IMR-90 (cell line): ENCODE measurements around the gene ALOX15B. TPM values are rescaled to one million over a fixed set of nuclear protein-coding genes. Genes with fewer than 3 reads are reported as not detected.
A peak's percentile ranks its signal among the peaks of the same experiment; 100 is the strongest.

Source experiments
- ATAC-seq: fragments of 200-7000 bp; cut with Tn5 transposase; 2 replicates; pipeline ENCODE4 v1.9.1; 2020; ENCODE audit warnings: low read depth, mild to moderate bottlenecking, moderate library complexity
- BruUV-seq: library from RNA; stranded (reverse); fragments of 400-500 nt; replicated peaks from 2 replicates; lab custom pipeline; 2021; lab: Mats Ljungman, UMichigan
- CTCF ChIA-PET: fragments of 300-600 bp; formaldehyde crosslinking; extraction: SDS; loops from one replicate; lab custom pipeline; 2021; ENCODE audit warnings: antibody characterized with exemption; lab: Yijun Ruan, JAX
- POLR2A ChIA-PET: fragments of 300-600 bp; sonication (Branson Sonifier 250); formaldehyde crosslinking; loops from one replicate; lab custom pipeline; 2022; ENCODE audit warnings: antibody characterized with exemption; ENCODE audit not compliant: unreplicated experiment; lab: Charles Lee
- DNase-seq: peaks from one replicate; pipeline ENCODE4 v3.0.0; 2013
- H2AFZ ChIP-seq: replicated peaks from 2 replicates; pipeline ENCODE3; 2013; ENCODE audit warnings: low read length, mild to moderate bottlenecking; ENCODE audit not compliant: poor library complexity
- H2AK5ac ChIP-seq: 2 replicates; pipeline ENCODE4 v1.6.1; 2013; ENCODE audit warnings: low read depth, low read length, inconsistent platforms
- H2AK9ac ChIP-seq: replicated peaks from 2 replicates; pipeline ENCODE3; 2013; ENCODE audit warnings: mild to moderate bottlenecking, low read depth, low read length, moderate library complexity; ENCODE audit not compliant: poor library complexity
- H2BK120ac ChIP-seq: 2 replicates; pipeline ENCODE4 v1.6.1; 2013; ENCODE audit warnings: low read depth, low read length, inconsistent platforms
- H2BK15ac ChIP-seq: 3 replicates; pipeline ENCODE4 v1.6.1; 2013; ENCODE audit warnings: low read depth, low read length, inconsistent platforms
- H2BK20ac ChIP-seq: 2 replicates; pipeline ENCODE4 v1.6.1; 2013; ENCODE audit warnings: low read depth, mild to moderate bottlenecking, inconsistent platforms, low read length, moderate library complexity
- H2BK5ac ChIP-seq: 2 replicates; pipeline ENCODE4 v1.6.1; 2013; ENCODE audit warnings: mild to moderate bottlenecking, low read depth, low read length, inconsistent platforms; ENCODE audit not compliant: poor library complexity, severe bottlenecking
- H3K14ac ChIP-seq: replicated peaks from 2 replicates; pipeline ENCODE4 v1.6.1; 2013; ENCODE audit warnings: low read depth, low read length, inconsistent platforms
- H3K18ac ChIP-seq: 2 replicates; pipeline ENCODE4 v1.6.1; 2013; ENCODE audit warnings: low read depth, low read length, control low read depth
- H3K23ac ChIP-seq: 2 replicates; pipeline ENCODE4 v1.6.1; 2013; ENCODE audit warnings: low read depth, low read length, inconsistent platforms
- H3K27ac ChIP-seq: 2 replicates; pipeline ENCODE4 v1.5.1; 2013; ENCODE audit warnings: mild to moderate bottlenecking, control low read depth, low read length; ENCODE audit not compliant: insufficient read depth
- H3K27me3 ChIP-seq: 2 replicates; pipeline ENCODE4 v1.6.1; 2013; ENCODE audit warnings: low read length; ENCODE audit not compliant: control insufficient read depth, insufficient read depth
- H3K36me3 ChIP-seq: 2 replicates; pipeline ENCODE4 v1.6.1; 2013; ENCODE audit warnings: low read length, mixed read lengths; ENCODE audit not compliant: control insufficient read depth, insufficient read depth
- H3K4ac ChIP-seq: 2 replicates; pipeline ENCODE4 v1.6.1; 2013; ENCODE audit warnings: low read depth, low read length, inconsistent platforms
- H3K4me1 ChIP-seq: 2 replicates; pipeline ENCODE4 v1.6.1; 2013; ENCODE audit warnings: low read length, mixed read lengths; ENCODE audit not compliant: control insufficient read depth, insufficient read depth
- H3K4me2 ChIP-seq: 2 replicates; pipeline ENCODE4 v1.6.1; 2013; ENCODE audit warnings: low read depth, mild to moderate bottlenecking, control low read depth, low read length, moderate library complexity
- H3K4me3 ChIP-seq: 2 replicates; pipeline ENCODE4 v1.5.1; 2013; ENCODE audit warnings: low read depth, mild to moderate bottlenecking, control low read depth, low read length, moderate library complexity; ENCODE audit not compliant: insufficient read depth
- H3K56ac ChIP-seq: 2 replicates; pipeline ENCODE4 v1.6.1; 2013; ENCODE audit warnings: low read length, inconsistent platforms; ENCODE audit not compliant: insufficient read depth; ENCODE audit errors: extremely low read depth
- H3K79me1 ChIP-seq, 2 experiments: 2 replicates each; pipeline ENCODE4 v1.6.1; 2013; ENCODE audit warnings: low read length in 2 of 2, inconsistent platforms in 1 of 2, low read depth in 1 of 2
- H3K9ac ChIP-seq: 2 replicates; pipeline ENCODE4 v1.6.1; 2013; ENCODE audit warnings: low read depth, low read length, control low read depth
- H3K9me1 ChIP-seq: 2 replicates; pipeline ENCODE4 v1.6.1; 2013; ENCODE audit warnings: low read length, inconsistent platforms; ENCODE audit not compliant: insufficient read depth
- H3K9me3 ChIP-seq: 2 replicates; pipeline ENCODE4 v1.6.1; 2013; ENCODE audit warnings: low read length; ENCODE audit not compliant: control insufficient read depth, insufficient read depth
- H4K20me1 ChIP-seq: 2 replicates; pipeline ENCODE4 v1.6.1; 2013; ENCODE audit warnings: low read length, inconsistent platforms; ENCODE audit not compliant: insufficient read depth
- H4K5ac ChIP-seq: 2 replicates; pipeline ENCODE4 v1.6.1; 2013; ENCODE audit warnings: mild to moderate bottlenecking, low read depth, low read length, control low read depth
- H4K8ac ChIP-seq, 2 experiments: 2 replicates each; pipeline ENCODE4 v1.6.1; 2013; ENCODE audit warnings: low read depth in 2 of 2, low read length in 2 of 2, control low read depth in 1 of 2, inconsistent platforms in 1 of 2
- H4K91ac ChIP-seq: 2 replicates; pipeline ENCODE4 v1.6.1; 2013; ENCODE audit warnings: low read depth, low read length, inconsistent platforms; ENCODE audit not compliant: insufficient read depth
- CTCF ChIP-seq: conservative IDR thresholded peaks from 2 replicates; pipeline ENCODE4 v1.5.1; 2012; ENCODE audit warnings: mild to moderate bottlenecking, low read depth, low read length, improper control_type of control experiment
- ELK1 ChIP-seq: fragments of 150-350 bp; IDR thresholded peaks from 2 replicates; pipeline ENCODE4 v1.6.1; 2016; ENCODE audit warnings: low read depth, mild to moderate bottlenecking, low read length, moderate library complexity, borderline replicate concordance
- FOS ChIP-seq: fragments of 150-350 bp; IDR thresholded peaks from 2 replicates; pipeline ENCODE4 v1.6.1; 2016; ENCODE audit warnings: low read depth, low read length
- MAFK ChIP-seq: IDR thresholded peaks from 2 replicates; pipeline ENCODE4 v1.6.1; 2012; ENCODE audit warnings: low read depth, low read length, improper control_type of control experiment
- MAZ ChIP-seq: IDR thresholded peaks from 2 replicates; pipeline ENCODE4 v1.6.1; 2012; ENCODE audit warnings: low read depth, mild to moderate bottlenecking, low read length, improper control_type of control experiment, moderate library complexity, borderline replicate concordance
- POLR2A ChIP-seq: IDR thresholded peaks from 2 replicates; pipeline ENCODE4 v1.6.1; 2012; ENCODE audit warnings: mild to moderate bottlenecking, low read depth, low read length
- RAD21 ChIP-seq: IDR thresholded peaks from 2 replicates; pipeline ENCODE4 v1.6.1; 2012; ENCODE audit warnings: low read length, improper control_type of control experiment
- SMC3 ChIP-seq: fragments of 150-350 bp; IDR thresholded peaks from 2 replicates; pipeline ENCODE4 v1.6.1; 2016; ENCODE audit warnings: low read depth, mild to moderate bottlenecking, antibody characterized with exemption, low read length, moderate library complexity
- USF2 ChIP-seq: fragments of 150-350 bp; IDR thresholded peaks from 2 replicates; pipeline ENCODE4 v1.6.1; 2017; ENCODE audit warnings: mild to moderate bottlenecking, antibody characterized with exemption, low read length, low read depth
- WGBS, 2 experiments: methylation state at CpG; one replicate each; pipeline versions ENCODE4 v1.1.5 to v1.1.7; 2013; ENCODE audit warnings: missing lambda C conversion rate in 2 of 2; ENCODE audit not compliant: insufficient read length in 1 of 2; ENCODE audit errors: extremely low coverage in 2 of 2; 5-methylcytosine and 5-hydroxymethylcytosine counted together
- dilution Hi-C: fragments of 300-500 bp; cut with HindIII; formaldehyde crosslinking; loops from one replicate; pipeline ENCODE4 v1.14.3; 2018; ENCODE audit warnings: low sequenced_read_pairs; ENCODE audit not compliant: unreplicated experiment
- in situ Hi-C: fragments of 300-500 bp; cut with MboI; formaldehyde crosslinking; loops from 3 replicates; pipeline ENCODE4 v1.14.3; 2019; ENCODE audit warnings: low sequenced_read_pairs, inconsistent platforms, mixed read lengths
- intact Hi-C: fragments of 100-400 bp; cut with micrococcal nuclease; formaldehyde crosslinking; loops from 2 replicates; pipeline ENCODE4 v1.10.0; 2022
- polyA plus RNA-seq, 3 experiments: library from polyadenylated mRNA; depleted of rRNA; stranded (reverse); fragments of >200 nt; gene quantifications; 2 replicates each; pipeline ENCODE4 v1.2.3, GENCODE V29; 2012; ENCODE audit warnings: low replicate concordance in 1 of 3
- total RNA-seq: library from RNA; depleted of rRNA; stranded (reverse); fragments of >200 nt; gene quantifications from 2 replicates; pipeline ENCODE4 v1.2.3, GENCODE V29; 2012

The ALOX15B gene
- total and polyA plus RNA-seq, 2 of the 4 experiments (the other 2 are of a cell fraction), result not detected

GRCh38 chr17:8095361-8095760 is 56.5 kb downstream of the ALOX15B start:
- POLR2A ChIA-PET, result no interaction called here
- intact Hi-C loops (no loop called here), dilution Hi-C loops (no loop called here), in situ Hi-C loops (loop anchor here (25.0 kb wide), 2 partner anchors 217 to 667 kb away; partner anchors contain the start of genes ARHGEF15 and SPDYE4)
- Histone ChIP-seq H3K27me3 (peaks cover 60% of the 10 kb centered on the region), H3K4me3 (no peak overlapping the region), H2BK5ac (no peak overlapping the region), H2BK15ac (no peak overlapping the region), H2AK5ac (no peak overlapping the region), H2BK20ac (no peak overlapping the region), H4K5ac (no peak overlapping the region), H3K4ac (no peak overlapping the region), H3K36me3 (no peaks in the 10 kb centered on the region), H2AFZ (no peak overlapping the region), H3K18ac (no peak overlapping the region), H3K9me3 (no peaks in the 10 kb centered on the region), H4K8ac (no peak overlapping the region), H4K91ac (no peak overlapping the region), H3K9ac (no peak overlapping the region), H4K20me1 (no peaks in the 10 kb centered on the region), H3K27ac (no peak overlapping the region), H3K79me1 (no peaks in the 10 kb centered on the region), H3K4me2 (no peak overlapping the region), H3K4me1 (no peaks in the 10 kb centered on the region), H3K56ac (no peak overlapping the region), H2BK120ac (no peak overlapping the region), H3K9me1 (no peaks in the 10 kb centered on the region; the same call in 1 of the 2 replicates), H3K23ac (no peak overlapping the region), H3K14ac (no peak overlapping the region), H2AK9ac (peak overlapping the region; percentile 19)
- TF ChIP-seq ELK1 (no peak), MAZ (no peak), SMC3 (no peak), CTCF (no peak), USF2 (no peak), POLR2A (no peak), MAFK (no peak), RAD21 (no peak), FOS (no peak)
- CTCF ChIA-PET, result no interaction called here
- DNase-seq (no peak), ATAC-seq (no peak)
- BruUV-seq, result no TSS peak
- no CpG with 5 or more reads among the region's 6 CpGs for WGBS, 2 experiments
